Heart left ventricle (tissue), 16 donors: ENCODE measurements around the gene IFFO2. TPM values are rescaled to one million over a fixed set of nuclear protein-coding genes. Genes with fewer than 3 reads are reported as not detected.

ENCODE experiments used
- ATAC-seq, 4 donors: fragments of 200-7000 bp; cut with Tn5 transposase; one replicate each; pipeline ENCODE4 v1.9.1; 2020 to 2022; ENCODE audit warnings: moderate library complexity in 4 of 4, mild to moderate bottlenecking in 3 of 4, moderate number of reproducible peaks in 1 of 4
- DNase-seq, 5 donors: peaks; one replicate each; pipeline ENCODE4 v3.0.0-alpha.2; 2020
- H3K27ac ChIP-seq, 12 donors: fragments of 200-600 bp; sonication (generic) in 4 of 12; one replicate each; pipeline versions ENCODE4 v1.5.0 to v1.8.0; 2016 to 2022; ENCODE audit warnings: mild to moderate bottlenecking in 2 of 12
- H3K27me3 ChIP-seq, 9 donors: fragments of 200-600 bp; sonication (generic) in 2 of 9; one replicate each; pipeline versions ENCODE4 v1.5.1 to v1.8.0; 2016 to 2022; ENCODE audit warnings: mild to moderate bottlenecking in 3 of 9
- H3K36me3 ChIP-seq, 9 donors: fragments of 200-600 bp; sonication (generic) in 2 of 9; one replicate each; pipeline versions ENCODE4 v1.5.0 to v1.8.0; 2018 to 2022; ENCODE audit warnings: mild to moderate bottlenecking in 2 of 9
- H3K4me1 ChIP-seq, 12 donors: fragments of 200-600 bp; sonication (generic) in 4 of 12; one replicate each; pipeline versions ENCODE4 v1.5.0 to v1.8.0; 2016 to 2022; ENCODE audit warnings: mild to moderate bottlenecking in 3 of 12
- H3K4me3 ChIP-seq, 12 donors: fragments of 200-600 bp; sonication (generic) in 4 of 12; one replicate each; pipeline versions ENCODE4 v1.5.0 to v1.8.0; 2017 to 2022; ENCODE audit warnings: mild to moderate bottlenecking in 9 of 12, moderate library complexity in 4 of 12
- H3K9me3 ChIP-seq, 12 donors: fragments of 200-600 bp; sonication (generic) in 4 of 12; one replicate each; pipeline versions ENCODE4 v1.5.0 to v1.8.0; 2016 to 2022; ENCODE audit warnings: mild to moderate bottlenecking in 1 of 12
- POLR2A ChIP-seq, 2 donors: fragments of 450-650 bp; IDR thresholded peaks; one replicate each; pipeline ENCODE4 v1.6.1; 2017; ENCODE audit warnings: antibody characterized with exemption in 2 of 2, mild to moderate bottlenecking in 2 of 2, moderate library complexity in 2 of 2
- WGBS, 4 donors: extraction: QIAGEN DNeasy Blood & Tissue Kit in 2 of 4; methylation state at CpG; one replicate each; pipeline versions ENCODE4 v1.1.5 to v1.1.7; 2013 to 2018; 5-methylcytosine and 5-hydroxymethylcytosine counted together
- intact Hi-C, 10 donors: fragments of 100-400 bp; cut with DNase I; formaldehyde crosslinking; loops; one replicate each; pipeline versions ENCODE4 v1.11.1 to v1.14.2; 2022
- polyA plus RNA-seq, 2 donors: library from polyadenylated mRNA; stranded (reverse); fragments of 200-250 nt; gene quantifications; one replicate each; pipeline ENCODE4 v1.2.3, GENCODE V29; 2013
- total RNA-seq, 9 donors: library from RNA; depleted of rRNA in 2 of 9; stranded (reverse); fragments of >200 nt in 2 of 9; fragmentation: NEBNext Ultra II Directional in 3 of 9; extraction: Animal tissue kit (Norgen Biotek cat#: 25700) in 3 of 9; gene quantifications; one replicate each; pipeline versions ENCODE4 v1.1.0 to v1.2.4, GENCODE V29; 2016 to 2023
- TF ChIP-seq, protein P1 (sequence below), 12 donors: fragments of 200-600 bp; sonication (generic) in 4 of 12; IDR thresholded peaks; one replicate each; pipeline versions ENCODE4 v1.5.0 to v1.8.0; 2018 to 2022; ENCODE audit warnings: antibody characterized with exemption in 12 of 12, mild to moderate bottlenecking in 5 of 12
- donor health status: ischemic (EF 13 %, LVEDD 7.1; RV severe dilation, severe dysfunction).
- donor health status: healthy with polysubstance abuse.
- donor health status: DM: no; HTN: yes; CAD: no.
- donor health status: DM: no; HTN: no; CAD: no.
- donor health status: ischemic (EF 25% LVEDD 6.9; RV normal size, moderate dysfunction).
- donor health status: ischemic (EF 25% LVEDD 5.7; RV mildly dilated, moderate dysfunction).
- donor health status: healthy.
- donor health status: DM: yes; HTN: yes; CAD: no.
- donor health status: ischemic (EF 35%, LVEDD 5.7; RV mildly dilated, moderate dysfunction).
- donor health status: nonischemic (EF 11% LVEDD 7.7; RV severe dilation, severe dysfunction).
- donor health status: DM: yes; HTN: yes; CAD: no.
- donor health status: PGD.
- donor health status: ischemic (EF 29% LVEDD 5.4; RV normal size, mild dysfunction).
- donor health status: nonischemic (EF 23%, LVEDD 6.1; RV moderate dilation, normal function).

IFFO2 gene
- total and polyA plus RNA-seq, 11 donors = 2.5 to 9.0 (median 4.9) TPM

DNA sequence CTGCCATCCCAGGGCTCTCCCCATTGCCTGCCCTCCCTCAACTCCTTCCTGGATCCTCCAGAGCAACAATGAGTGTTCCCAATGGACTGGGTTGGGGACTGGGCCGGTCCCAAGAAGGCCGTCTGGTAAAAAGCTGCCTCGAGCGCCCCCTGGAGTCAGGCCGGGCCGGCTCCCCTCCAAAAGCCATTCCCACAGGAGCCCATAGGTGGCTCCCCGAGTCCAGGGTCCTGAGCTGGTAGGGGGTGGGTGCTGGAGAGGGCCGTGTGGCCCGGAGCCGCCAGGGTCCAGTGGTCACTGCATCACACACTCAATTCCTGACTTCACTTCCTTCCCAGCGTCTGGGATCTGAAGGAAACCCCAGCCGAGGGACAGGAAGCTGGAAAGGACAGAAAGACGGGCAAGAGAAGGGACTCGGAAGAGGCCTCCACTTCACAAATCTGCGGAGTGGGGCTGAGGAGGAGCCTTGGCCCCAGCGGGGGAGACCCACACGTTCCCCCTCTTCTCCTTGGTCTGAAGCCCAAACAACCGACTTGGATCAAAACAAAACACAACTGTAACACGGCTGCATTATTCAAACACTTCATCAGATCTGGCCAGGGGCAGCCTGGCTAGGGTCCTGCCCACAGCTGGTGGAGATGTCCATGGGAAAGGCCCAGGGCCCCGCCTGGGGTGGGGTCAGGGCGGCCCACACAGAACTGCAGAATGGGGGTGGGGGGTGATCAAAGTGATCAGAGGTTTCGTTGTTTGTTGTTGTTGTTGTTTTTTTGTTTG is 43.2 kb downstream of the IFFO2 start:
- 26 to 34% (median 30%) methylated on average over 19 to 22 of the region's 22 CpGs for WGBS, 4 donors
- Histone ChIP-seq H3K9me3 (no peaks in the 10 kb centered on the region), H3K4me3 (peak overlapping the region in 3 of 12 donors; percentile 7 to 15 (median 13)), H3K36me3 (peaks cover 0 to 55% (median 45%) of the 10 kb centered on the region in 9 donors), H3K27ac (peak overlapping the region; percentile 7 to 79 (median 60)), H3K4me1 (peaks cover 0 to 36% (median 29%) of the 10 kb centered on the region in 12 donors), H3K27me3 (no peaks in the 10 kb centered on the region)
- ATAC-seq (peak; percentile 79 to 95 (median 90)), DNase-seq (peak; percentile 84 to 92 (median 85))
- intact Hi-C loops = loop anchor here in 4 of 10 donors (2.0 to 5.0 kb wide), 5 partner anchors 39 to 186 kb away; no protein-coding TSS in a partner anchor
- TF ChIP-seq, protein P1, sequence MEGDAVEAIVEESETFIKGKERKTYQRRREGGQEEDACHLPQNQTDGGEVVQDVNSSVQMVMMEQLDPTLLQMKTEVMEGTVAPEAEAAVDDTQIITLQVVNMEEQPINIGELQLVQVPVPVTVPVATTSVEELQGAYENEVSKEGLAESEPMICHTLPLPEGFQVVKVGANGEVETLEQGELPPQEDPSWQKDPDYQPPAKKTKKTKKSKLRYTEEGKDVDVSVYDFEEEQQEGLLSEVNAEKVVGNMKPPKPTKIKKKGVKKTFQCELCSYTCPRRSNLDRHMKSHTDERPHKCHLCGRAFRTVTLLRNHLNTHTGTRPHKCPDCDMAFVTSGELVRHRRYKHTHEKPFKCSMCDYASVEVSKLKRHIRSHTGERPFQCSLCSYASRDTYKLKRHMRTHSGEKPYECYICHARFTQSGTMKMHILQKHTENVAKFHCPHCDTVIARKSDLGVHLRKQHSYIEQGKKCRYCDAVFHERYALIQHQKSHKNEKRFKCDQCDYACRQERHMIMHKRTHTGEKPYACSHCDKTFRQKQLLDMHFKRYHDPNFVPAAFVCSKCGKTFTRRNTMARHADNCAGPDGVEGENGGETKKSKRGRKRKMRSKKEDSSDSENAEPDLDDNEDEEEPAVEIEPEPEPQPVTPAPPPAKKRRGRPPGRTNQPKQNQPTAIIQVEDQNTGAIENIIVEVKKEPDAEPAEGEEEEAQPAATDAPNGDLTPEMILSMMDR (IDR thresholded peaks at IDR 0.05) = peak; percentile 90 to 99 (median 97)
- TF ChIP-seq POLR2A (IDR thresholded peaks at IDR 0.05) = no peak

DNA sequence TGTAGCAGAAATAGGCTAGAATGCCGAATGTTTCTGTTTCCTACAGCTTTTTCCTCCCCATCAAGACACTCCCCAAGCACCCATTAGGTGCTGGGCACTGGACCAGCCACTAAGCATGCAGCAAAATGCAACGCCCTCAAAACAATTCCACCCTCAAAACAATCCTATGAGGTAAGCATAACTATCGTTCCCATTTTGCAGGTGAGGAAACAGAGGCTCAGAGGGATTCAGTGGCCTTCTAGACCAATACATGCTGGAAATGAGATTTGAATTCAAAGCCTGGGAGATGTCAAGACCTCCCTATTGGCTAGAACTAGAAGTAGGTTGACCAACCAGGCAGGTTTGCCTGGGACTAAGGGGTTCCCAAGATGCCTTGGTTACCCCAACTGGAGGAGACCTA is 43.9 kb downstream of the IFFO2 start:
- Histone ChIP-seq H3K4me3 (no peak overlapping the region), H3K27me3 (no peaks in the 10 kb centered on the region), H3K36me3 (peaks cover 0 to 57% (median 47%) of the 10 kb centered on the region in 9 donors), H3K9me3 (no peaks in the 10 kb centered on the region), H3K27ac (peak overlapping the region in 8 of 12 donors; percentile 40 to 79 (median 58)), H3K4me1 (peaks cover 0 to 43% (median 36%) of the 10 kb centered on the region in 12 donors)
- no peak for ATAC-seq
- no peak for DNase-seq
- WGBS, 4 donors = 69 to 89% (median 79%) methylated on average over 3 of the region's 3 CpGs
- intact Hi-C loops = loop anchor here in 4 of 10 donors (2.0 to 5.0 kb wide), 5 partner anchors 40 to 186 kb away; no protein-coding TSS in a partner anchor
- TF ChIP-seq POLR2A (IDR thresholded peaks at IDR 0.05) = no peak
- TF ChIP-seq, protein P1 (IDR thresholded peaks at IDR 0.05) = no peak

DNA sequence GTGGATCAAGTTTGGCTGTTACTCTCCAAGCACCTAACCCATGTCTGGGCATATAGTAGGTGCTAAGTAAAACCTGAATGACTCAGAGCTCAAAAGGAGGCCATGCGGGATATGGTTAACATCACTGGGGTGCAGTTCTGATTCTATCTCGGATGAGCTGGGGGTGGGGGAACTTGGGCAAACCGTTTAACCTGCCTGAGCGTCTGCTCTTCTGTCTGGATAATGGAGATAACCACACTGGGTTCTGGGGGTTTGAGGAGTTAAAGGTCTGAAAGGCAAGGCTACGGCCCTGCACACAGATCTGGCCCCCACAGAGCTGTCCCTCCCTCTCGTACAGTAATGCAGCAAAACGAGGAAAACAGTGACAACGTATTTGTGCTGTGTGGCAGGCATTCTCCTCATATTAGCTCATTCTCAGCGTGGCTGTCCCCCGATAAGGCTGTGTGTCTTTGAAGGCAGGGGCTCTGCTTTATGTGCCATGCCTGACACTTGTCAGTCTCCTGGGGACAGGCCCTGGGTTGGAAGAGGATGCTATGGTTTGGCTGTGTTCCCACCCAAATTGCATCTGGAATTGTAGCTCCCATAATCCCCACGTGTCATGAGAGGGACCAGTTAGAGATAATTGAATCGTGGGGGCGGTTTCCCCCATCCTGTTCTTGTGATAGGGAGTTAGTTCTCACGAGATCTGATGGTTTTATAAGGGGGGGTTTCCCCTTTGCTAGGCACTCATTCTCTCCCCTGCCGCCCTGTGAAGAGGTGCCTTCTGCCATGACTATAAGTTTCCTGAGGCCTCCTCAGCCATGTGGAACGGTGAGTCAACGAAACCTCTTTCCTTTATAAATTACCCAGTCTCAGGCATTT is 47.3 kb downstream of the IFFO2 start:
- Histone ChIP-seq H3K4me3 (no peak overlapping the region), H3K4me1 (peaks cover 0 to 45% (median 36%) of the 10 kb centered on the region in 12 donors), H3K36me3 (peaks cover 0 to 48% (median 37%) of the 10 kb centered on the region in 9 donors), H3K9me3 (no peaks in the 10 kb centered on the region), H3K27me3 (no peaks in the 10 kb centered on the region), H3K27ac (peak overlapping the region in 7 of 12 donors; percentile 54 to 84 (median 72))
- intact Hi-C loops = loop anchor here in 9 of 10 donors (5.0 to 10.0 kb wide), 8 partner anchors 43 to 406 kb away; partner anchors contain the start of genes AKR7A2 (in 1 of the 9), IFFO2 (in 1 of the 9) and SLC66A1 (in 1 of the 9)
- ATAC-seq = no peak
- TF ChIP-seq, protein P1 (IDR thresholded peaks at IDR 0.05) = no peak
- no peak for TF ChIP-seq POLR2A (IDR thresholded peaks at IDR 0.05)
- 64 to 74% (median 66%) methylated on average over 17 of the region's 17 CpGs for WGBS, 4 donors
- DNase-seq = no peak
